Heart left ventricle (tissue), 16 donors: ENCODE results near the gene RNF215. TPM values are rescaled to one million over a fixed set of nuclear protein-coding genes. Genes with fewer than 3 reads are reported as not detected.

Experiments
- ATAC-seq, 4 donors: fragments of 200-7000 bp; cut with Tn5 transposase; one replicate each; pipeline ENCODE4 v1.9.1; 2020 to 2022; ENCODE audit warnings: moderate library complexity in 4 of 4, mild to moderate bottlenecking in 3 of 4, moderate number of reproducible peaks in 1 of 4
- DNase-seq, 5 donors: peaks; one replicate each; pipeline ENCODE4 v3.0.0-alpha.2; 2020
- H3K27ac ChIP-seq, 12 donors: fragments of 200-600 bp; sonication (generic) in 4 of 12; one replicate each; pipeline versions ENCODE4 v1.5.0 to v1.8.0; 2016 to 2022; ENCODE audit warnings: mild to moderate bottlenecking in 2 of 12
- H3K27me3 ChIP-seq, 9 donors: fragments of 200-600 bp; sonication (generic) in 2 of 9; one replicate each; pipeline versions ENCODE4 v1.5.1 to v1.8.0; 2016 to 2022; ENCODE audit warnings: mild to moderate bottlenecking in 3 of 9
- H3K36me3 ChIP-seq, 9 donors: fragments of 200-600 bp; sonication (generic) in 2 of 9; one replicate each; pipeline versions ENCODE4 v1.5.0 to v1.8.0; 2018 to 2022; ENCODE audit warnings: mild to moderate bottlenecking in 2 of 9
- H3K4me1 ChIP-seq, 12 donors: fragments of 200-600 bp; sonication (generic) in 4 of 12; one replicate each; pipeline versions ENCODE4 v1.5.0 to v1.8.0; 2016 to 2022; ENCODE audit warnings: mild to moderate bottlenecking in 3 of 12
- H3K4me3 ChIP-seq, 12 donors: fragments of 200-600 bp; sonication (generic) in 4 of 12; one replicate each; pipeline versions ENCODE4 v1.5.0 to v1.8.0; 2017 to 2022; ENCODE audit warnings: mild to moderate bottlenecking in 9 of 12, moderate library complexity in 4 of 12
- H3K9me3 ChIP-seq, 12 donors: fragments of 200-600 bp; sonication (generic) in 4 of 12; one replicate each; pipeline versions ENCODE4 v1.5.0 to v1.8.0; 2016 to 2022; ENCODE audit warnings: mild to moderate bottlenecking in 1 of 12
- POLR2A ChIP-seq, 2 donors: fragments of 450-650 bp; IDR thresholded peaks; one replicate each; pipeline ENCODE4 v1.6.1; 2017; ENCODE audit warnings: antibody characterized with exemption in 2 of 2, mild to moderate bottlenecking in 2 of 2, moderate library complexity in 2 of 2
- WGBS, 4 donors: extraction: QIAGEN DNeasy Blood & Tissue Kit in 2 of 4; methylation state at CpG; one replicate each; pipeline versions ENCODE4 v1.1.5 to v1.1.7; 2013 to 2018; 5-methylcytosine and 5-hydroxymethylcytosine counted together
- intact Hi-C, 10 donors: fragments of 100-400 bp; cut with DNase I; formaldehyde crosslinking; loops; one replicate each; pipeline versions ENCODE4 v1.11.1 to v1.14.2; 2022
- polyA plus RNA-seq, 2 donors: library from polyadenylated mRNA; stranded (reverse); fragments of 200-250 nt; gene quantifications; one replicate each; pipeline ENCODE4 v1.2.3, GENCODE V29; 2013
- total RNA-seq, 9 donors: library from RNA; depleted of rRNA in 2 of 9; stranded (reverse); fragments of >200 nt in 2 of 9; fragmentation: NEBNext Ultra II Directional in 3 of 9; extraction: Animal tissue kit (Norgen Biotek cat#: 25700) in 3 of 9; gene quantifications; one replicate each; pipeline versions ENCODE4 v1.1.0 to v1.2.4, GENCODE V29; 2016 to 2023
- TF ChIP-seq, protein P1 (sequence below), 12 donors: fragments of 200-600 bp; sonication (generic) in 4 of 12; IDR thresholded peaks; one replicate each; pipeline versions ENCODE4 v1.5.0 to v1.8.0; 2018 to 2022; ENCODE audit warnings: antibody characterized with exemption in 12 of 12, mild to moderate bottlenecking in 5 of 12
- donor health status: ischemic (EF 13 %, LVEDD 7.1; RV severe dilation, severe dysfunction).
- donor health status: healthy with polysubstance abuse.
- donor health status: DM: no; HTN: yes; CAD: no.
- donor health status: DM: no; HTN: no; CAD: no.
- donor health status: ischemic (EF 25% LVEDD 6.9; RV normal size, moderate dysfunction).
- donor health status: ischemic (EF 25% LVEDD 5.7; RV mildly dilated, moderate dysfunction).
- donor health status: healthy.
- donor health status: DM: yes; HTN: yes; CAD: no.
- donor health status: ischemic (EF 35%, LVEDD 5.7; RV mildly dilated, moderate dysfunction).
- donor health status: nonischemic (EF 11% LVEDD 7.7; RV severe dilation, severe dysfunction).
- donor health status: DM: yes; HTN: yes; CAD: no.
- donor health status: PGD.
- donor health status: ischemic (EF 29% LVEDD 5.4; RV normal size, mild dysfunction).
- donor health status: nonischemic (EF 23%, LVEDD 6.1; RV moderate dilation, normal function).

RNF215 gene
- total and polyA plus RNA-seq, 11 donors: 3.3 to 12.2 (median 6.7) TPM

DNA sequence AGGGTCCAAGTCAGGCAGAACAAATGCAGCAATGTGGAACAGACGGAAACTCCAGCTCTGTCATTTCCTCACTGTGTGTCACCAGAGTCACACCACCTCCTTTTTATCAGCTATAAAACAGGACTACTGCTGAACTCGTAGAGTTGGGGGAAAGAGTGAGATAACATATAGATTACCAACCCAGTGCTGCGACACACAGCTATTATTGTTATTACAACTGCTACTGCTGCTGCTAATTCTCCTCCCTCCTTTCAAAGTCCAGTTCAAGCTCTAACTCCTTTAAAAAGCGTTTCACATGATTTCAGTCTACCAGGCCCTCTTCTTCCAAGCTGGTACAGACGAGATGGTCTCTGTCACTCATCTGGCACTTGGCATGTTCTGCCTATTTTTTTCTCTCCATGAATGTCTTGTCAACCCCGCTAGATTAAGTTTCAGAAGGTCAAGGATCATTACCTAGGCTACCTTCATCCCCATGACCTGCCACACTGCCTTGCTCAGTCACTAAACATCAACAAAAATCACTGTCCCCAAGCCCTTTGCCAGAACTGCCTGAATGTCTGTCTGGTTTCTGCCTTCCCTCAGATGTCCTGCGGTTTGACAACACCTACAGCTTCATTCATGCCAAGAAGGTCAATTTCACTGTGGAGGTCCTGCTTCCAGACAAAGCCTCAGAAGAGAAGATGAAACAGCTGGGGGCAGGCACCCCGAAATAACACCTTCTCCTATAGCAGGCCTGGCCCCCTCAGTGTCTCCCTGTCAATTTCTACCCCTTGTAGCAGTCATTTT, 34.7 kb upstream of the RNF215 start:
- ATAC-seq (no peak), DNase-seq (no peak)
- 64 to 70% (median 66%) methylated on average over 8 of the region's 8 CpGs for WGBS, 4 donors
- H3K27ac ChIP-seq: peak overlapping the region in 10 of 12 donors; percentile 89 to 99 (median 97)
- peaks cover 0 to 46% (median 31%) of the 10 kb centered on the region in 9 donors for H3K36me3 ChIP-seq
- H3K9me3 ChIP-seq: no peaks in the 10 kb centered on the region
- no peaks in the 10 kb centered on the region for H3K27me3 ChIP-seq
- H3K4me1 ChIP-seq: peaks cover 4 to 54% (median 33%) of the 10 kb centered on the region in 12 donors
- no peak for TF ChIP-seq POLR2A (IDR thresholded peaks at IDR 0.05)
- TF ChIP-seq, protein P1, sequence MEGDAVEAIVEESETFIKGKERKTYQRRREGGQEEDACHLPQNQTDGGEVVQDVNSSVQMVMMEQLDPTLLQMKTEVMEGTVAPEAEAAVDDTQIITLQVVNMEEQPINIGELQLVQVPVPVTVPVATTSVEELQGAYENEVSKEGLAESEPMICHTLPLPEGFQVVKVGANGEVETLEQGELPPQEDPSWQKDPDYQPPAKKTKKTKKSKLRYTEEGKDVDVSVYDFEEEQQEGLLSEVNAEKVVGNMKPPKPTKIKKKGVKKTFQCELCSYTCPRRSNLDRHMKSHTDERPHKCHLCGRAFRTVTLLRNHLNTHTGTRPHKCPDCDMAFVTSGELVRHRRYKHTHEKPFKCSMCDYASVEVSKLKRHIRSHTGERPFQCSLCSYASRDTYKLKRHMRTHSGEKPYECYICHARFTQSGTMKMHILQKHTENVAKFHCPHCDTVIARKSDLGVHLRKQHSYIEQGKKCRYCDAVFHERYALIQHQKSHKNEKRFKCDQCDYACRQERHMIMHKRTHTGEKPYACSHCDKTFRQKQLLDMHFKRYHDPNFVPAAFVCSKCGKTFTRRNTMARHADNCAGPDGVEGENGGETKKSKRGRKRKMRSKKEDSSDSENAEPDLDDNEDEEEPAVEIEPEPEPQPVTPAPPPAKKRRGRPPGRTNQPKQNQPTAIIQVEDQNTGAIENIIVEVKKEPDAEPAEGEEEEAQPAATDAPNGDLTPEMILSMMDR (IDR thresholded peaks at IDR 0.05): no peak
- peak overlapping the region in 5 of 12 donors; percentile 68 to 88 (median 71) for H3K4me3 ChIP-seq
- intact Hi-C loops: loop anchor here in 3 of 10 donors (10.0 kb wide), 2 partner anchors 163 to 183 kb away; partner anchors contain the start of gene TCN2 (in 2 of the 3)

DNA sequence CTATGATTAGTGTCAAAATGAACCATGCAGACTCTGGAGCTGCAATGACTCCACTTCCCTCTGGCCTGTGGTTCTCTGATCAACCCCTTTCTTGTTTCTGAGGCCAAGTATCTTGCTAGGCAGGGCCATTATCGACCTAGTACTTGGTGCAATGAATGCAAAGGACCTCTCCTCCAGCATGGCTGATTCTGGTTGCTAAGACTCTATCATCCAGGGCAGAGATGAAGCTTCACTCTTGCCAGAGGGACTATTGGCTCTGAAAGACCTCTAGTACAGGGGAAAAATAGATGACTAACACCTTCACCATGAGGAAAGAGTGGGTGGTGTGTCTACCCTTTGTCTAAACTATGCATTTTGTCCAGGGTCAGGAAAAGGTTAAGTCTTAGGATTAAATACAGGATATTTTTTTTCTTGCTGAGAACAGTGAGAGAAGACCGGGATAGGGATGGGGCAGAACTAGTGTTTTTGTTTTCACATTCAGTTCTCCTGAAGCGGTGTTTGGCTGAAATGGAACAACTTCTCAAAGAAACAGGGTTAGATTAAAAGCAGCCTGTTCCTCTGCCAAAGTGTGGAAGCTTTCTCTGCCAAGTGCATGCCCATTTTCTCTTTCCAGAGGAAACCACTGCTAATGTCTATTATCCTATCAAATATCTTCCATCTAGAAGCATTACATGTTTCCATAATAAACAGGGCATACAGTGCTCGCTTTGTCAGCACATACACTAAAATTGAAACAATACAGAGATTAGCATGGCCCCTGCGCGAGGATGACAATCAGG, 33.3 kb upstream of the RNF215 start:
- H3K27me3 ChIP-seq: no peaks in the 10 kb centered on the region
- peak overlapping the region in 1 of 12 donors; percentile 40 for H3K27ac ChIP-seq
- H3K36me3 ChIP-seq: peaks cover 0 to 60% (median 44%) of the 10 kb centered on the region in 9 donors
- intact Hi-C loops: loop anchor here in 3 of 10 donors (10.0 kb wide), 2 partner anchors 164 to 184 kb away; partner anchors contain the start of gene TCN2 (in 2 of the 3)
- WGBS, 4 donors: 81 to 86% (median 83%) methylated on average over 6 of the region's 6 CpGs
- TF ChIP-seq, protein P1 (IDR thresholded peaks at IDR 0.05): no peak
- TF ChIP-seq POLR2A (IDR thresholded peaks at IDR 0.05): no peak
- H3K4me1 ChIP-seq: peaks cover 4 to 43% (median 27%) of the 10 kb centered on the region in 12 donors
- H3K4me3 ChIP-seq: no peak overlapping the region
- DNase-seq (no peak), ATAC-seq (no peak)
- H3K9me3 ChIP-seq: no peaks in the 10 kb centered on the region

- no peak overlapping the region for H3K27ac ChIP-seq
- H3K4me1 ChIP-seq: peaks cover 0 to 15% (median 1%) of the 10 kb centered on the region in 12 donors
- DNase-seq: no peak
- no peak for ATAC-seq
- peaks cover 0 to 76% (median 51%) of the 10 kb centered on the region in 9 donors for H3K36me3 ChIP-seq
- 70 to 82% (median 74%) methylated on average over 1 of the region's 1 CpG for WGBS, 4 donors
- intact Hi-C loops: no loop called here
- H3K27me3 ChIP-seq: no peaks in the 10 kb centered on the region
- no peak for TF ChIP-seq POLR2A (IDR thresholded peaks at IDR 0.05)
- TF ChIP-seq, protein P1 (IDR thresholded peaks at IDR 0.05): no peak
- no peak overlapping the region for H3K4me3 ChIP-seq
- no peaks in the 10 kb centered on the region for H3K9me3 ChIP-seq
These were observed 29.6 kb upstream of the RNF215 start for GRCh38 chr22:30416837-30417236.

DNA sequence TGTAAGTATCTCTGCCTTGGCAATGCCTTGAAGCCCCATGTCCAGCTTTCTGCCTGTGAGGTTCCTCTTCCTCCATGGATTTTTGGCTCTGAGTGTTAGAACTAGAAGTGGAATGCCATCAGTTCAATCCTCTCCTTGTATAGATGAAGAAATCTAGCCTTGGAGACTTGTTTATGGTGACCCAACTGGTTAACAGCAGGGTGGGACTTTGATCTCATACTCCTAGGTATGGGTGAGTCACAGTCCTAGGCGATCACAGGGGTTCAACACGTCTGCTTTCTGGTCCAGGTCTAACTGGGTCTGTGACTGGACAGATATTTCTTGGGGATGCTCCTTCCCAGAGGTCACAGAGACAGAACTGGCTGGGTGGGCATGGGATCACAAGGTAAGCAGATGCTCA, 29.2 kb upstream of the RNF215 start:
- Histone ChIP-seq H3K4me3 (no peak overlapping the region), H3K27me3 (no peaks in the 10 kb centered on the region), H3K9me3 (no peaks in the 10 kb centered on the region), H3K4me1 (peaks cover 0 to 11% (median 0%) of the 10 kb centered on the region in 12 donors), H3K36me3 (peaks cover 0 to 78% (median 51%) of the 10 kb centered on the region in 9 donors), H3K27ac (no peak overlapping the region)
- DNase-seq: no peak
- intact Hi-C loops: no loop called here
- ATAC-seq: no peak
- WGBS, 4 donors: 86 to 96% (median 92%) methylated on average over 2 of the region's 2 CpGs
- TF ChIP-seq, protein P1 (IDR thresholded peaks at IDR 0.05): no peak
- TF ChIP-seq POLR2A (IDR thresholded peaks at IDR 0.05): no peak
